Activated CD8-positive, alpha-beta T cell treated with anti-CD3 and anti-CD28 coated beads for 36 hours (primary cell): ENCODE data around the gene GLIPR1. TPM values are rescaled to one million over a fixed set of nuclear protein-coding genes. Genes with fewer than 3 reads are reported as not detected.

ENCODE experiments used
- ATAC-seq: fragments of 200-7000 bp; cut with Tn5 transposase; one replicate; pipeline ENCODE4 v1.10.0; 2021; ENCODE audit warnings: mild to moderate bottlenecking, moderate library complexity
- CTCF ChIA-PET: fragments of 350-600 bp; sonication (Branson Sonifier 250); formaldehyde crosslinking; loops from one replicate; lab custom pipeline; 2021; ENCODE audit warnings: antibody characterized with exemption; lab: Charles Lee
- POLR2A ChIA-PET: fragments of 350-600 bp; sonication (Branson Sonifier 250); formaldehyde crosslinking; loops from one replicate; lab custom pipeline; 2021; ENCODE audit warnings: antibody characterized with exemption; lab: Charles Lee
- DNase-seq: peaks from one replicate; pipeline ENCODE4 v3.0.0-alpha.2; 2020
- H3K27ac Mint-ChIP-seq: one replicate; pipeline ENCODE4 v1.8.0; 2021; ENCODE audit warnings: mild to moderate bottlenecking, mixed read lengths
- H3K27me3 Mint-ChIP-seq: one replicate; pipeline ENCODE4 v1.8.0; 2021; ENCODE audit warnings: mixed read lengths
- H3K36me3 Mint-ChIP-seq: one replicate; pipeline ENCODE4 v1.8.0; 2021; ENCODE audit warnings: low read depth, mixed read lengths
- H3K4me1 Mint-ChIP-seq: one replicate; pipeline ENCODE4 v1.8.0; 2021; ENCODE audit warnings: low read depth, mixed read lengths
- H3K4me3 Mint-ChIP-seq: one replicate; pipeline ENCODE4 v1.8.0; 2021; ENCODE audit warnings: mild to moderate bottlenecking, moderate library complexity, mixed read lengths
- H3K9me3 Mint-ChIP-seq: one replicate; pipeline ENCODE4 v1.8.0; 2021; ENCODE audit warnings: mixed read lengths
- CTCF ChIP-seq: fragments of 200-600 bp; IDR thresholded peaks from one replicate; pipeline ENCODE4 v1.8.0; 2022; ENCODE audit warnings: antibody characterized with exemption, mild to moderate bottlenecking
- intact Hi-C: fragments of 100-400 bp; cut with micrococcal nuclease; formaldehyde crosslinking; loops from one replicate; pipeline ENCODE4 v1.10.0; 2022
- total RNA-seq, 2 experiments: library from RNA; stranded (reverse); gene quantifications; one replicate each; pipeline ENCODE4 v1.2.3, GENCODE V29; 2021

Gene GLIPR1
- total RNA-seq, 2 experiments from 2014 or later = 15.9 to 18.6 TPM

GRCh38 chr12:75487308-75487707 is 6.8 kb downstream of the GLIPR1 start:
- TF ChIP-seq CTCF = no peak
- Mint-ChIP-seq H3K36me3 (peaks cover 35% of the 10 kb centered on the region), H3K27me3 (no peaks in the 10 kb centered on the region), H3K27ac (no peak overlapping the region), H3K4me3 (no peak overlapping the region), H3K9me3 (no peaks in the 10 kb centered on the region), H3K4me1 (peaks cover 53% of the 10 kb centered on the region)
- no peak for DNase-seq
- ChIA-PET POLR2A (interaction anchor here (1.9 kb wide), 1 partner anchor 14 kb away, joined by 4 read pairs; no protein-coding TSS in a partner anchor), CTCF (interaction anchor here (2.5 kb wide), 1 partner anchor 8 kb away, joined by 6 read pairs; no protein-coding TSS in a partner anchor)
- intact Hi-C loops = loop anchor here (5.0 kb wide), 1 partner anchor 155 kb away; the partner anchor contains the start of genes CAPS2 and GLIPR1L1
- no peak for ATAC-seq

- Mint-ChIP-seq H3K27me3 (no peaks in the 10 kb centered on the region), H3K36me3 (peaks cover 28% of the 10 kb centered on the region), H3K4me1 (peaks cover 48% of the 10 kb centered on the region), H3K4me3 (no peak overlapping the region), H3K27ac (peak overlapping the region; percentile 9), H3K9me3 (no peaks in the 10 kb centered on the region)
- no peak for DNase-seq
- ChIA-PET CTCF (interaction anchor here (1.2 to 2.5 kb wide), 3 partner anchors 9 to 98 kb away, joined by 5 to 8 read pairs (median 6); partner anchors contain the start of gene GLIPR1L2), POLR2A (interaction anchor here (1.0 to 1.5 kb wide), 2 partner anchors 22 to 31 kb away, joined by 3 to 4 read pairs; no protein-coding TSS in a partner anchor)
- intact Hi-C loops = loop anchor here (5.0 kb wide), 1 partner anchor 156 kb away; the partner anchor contains the start of genes CAPS2 and GLIPR1L1
- no peak for TF ChIP-seq CTCF
- ATAC-seq = no peak
Observed at GRCh38 chr12:75488553-75488952, 8.0 kb downstream of the GLIPR1 start.

GRCh38 chr12:75489187-75489586 is 8.6 kb downstream of the GLIPR1 start:
- peak overlapping the region; percentile 85 for H3K27ac Mint-ChIP-seq
- peak; percentile 12 for ATAC-seq
- no peak for DNase-seq
- H3K9me3 Mint-ChIP-seq = no peaks in the 10 kb centered on the region
- H3K36me3 Mint-ChIP-seq = peaks cover 27% of the 10 kb centered on the region
- peaks cover 44% of the 10 kb centered on the region for H3K4me1 Mint-ChIP-seq
- peak overlapping the region; percentile 0 for H3K4me3 Mint-ChIP-seq
- intact Hi-C loops = loop anchor here (5.0 kb wide), 1 partner anchor 157 kb away; the partner anchor contains the start of genes CAPS2 and GLIPR1L1
- TF ChIP-seq CTCF = no peak
- ChIA-PET CTCF (interaction anchor here (1.2 to 2.5 kb wide), 3 partner anchors 10 to 98 kb away, joined by 5 to 8 read pairs (median 6); partner anchors contain the start of gene GLIPR1L2), POLR2A (interaction anchor here (0.5 to 1.5 kb wide), 4 partner anchors 8 to 32 kb away, joined by 3 to 4 read pairs (median 3); partner anchors contain the start of gene GLIPR1)
- no peaks in the 10 kb centered on the region for H3K27me3 Mint-ChIP-seq

- ATAC-seq (peak; percentile 96), DNase-seq (peak; percentile 66)
- ChIA-PET POLR2A (interaction anchor here (0.5 to 1.5 kb wide), 4 partner anchors 9 to 33 kb away, joined by 3 to 4 read pairs (median 3); partner anchors contain the start of gene GLIPR1), CTCF (interaction anchor here (1.2 to 2.5 kb wide), 3 partner anchors 10 to 99 kb away, joined by 5 to 8 read pairs (median 6); partner anchors contain the start of gene GLIPR1L2)
- peaks cover 39% of the 10 kb centered on the region for H3K4me1 Mint-ChIP-seq
- H3K27me3 Mint-ChIP-seq = no peaks in the 10 kb centered on the region
- no peaks in the 10 kb centered on the region for H3K9me3 Mint-ChIP-seq
- H3K27ac Mint-ChIP-seq = peak overlapping the region; percentile 85
- no peak for TF ChIP-seq CTCF
- intact Hi-C loops = loop anchor here (5.0 kb wide), 1 partner anchor 157 kb away; the partner anchor contains the start of genes CAPS2 and GLIPR1L1
- H3K4me3 Mint-ChIP-seq = peak overlapping the region; percentile 0
- H3K36me3 Mint-ChIP-seq = peaks cover 24% of the 10 kb centered on the region
Observed at GRCh38 chr12:75489613-75490210, 9.2 kb downstream of the GLIPR1 start.
